Amniotic stem cell (primary cell): ENCODE data around the gene CCL25.
"Not testable (repeated sequence)": the region's sequence is repeated elsewhere in the genome, so short reads cannot be mapped to it uniquely, and the experiment has no call there.

Experiments
- DNase-seq: peaks from one replicate; lab custom pipeline; 2025; lab: John Stamatoyannopoulos, UW

CCL25 gene

DNA sequence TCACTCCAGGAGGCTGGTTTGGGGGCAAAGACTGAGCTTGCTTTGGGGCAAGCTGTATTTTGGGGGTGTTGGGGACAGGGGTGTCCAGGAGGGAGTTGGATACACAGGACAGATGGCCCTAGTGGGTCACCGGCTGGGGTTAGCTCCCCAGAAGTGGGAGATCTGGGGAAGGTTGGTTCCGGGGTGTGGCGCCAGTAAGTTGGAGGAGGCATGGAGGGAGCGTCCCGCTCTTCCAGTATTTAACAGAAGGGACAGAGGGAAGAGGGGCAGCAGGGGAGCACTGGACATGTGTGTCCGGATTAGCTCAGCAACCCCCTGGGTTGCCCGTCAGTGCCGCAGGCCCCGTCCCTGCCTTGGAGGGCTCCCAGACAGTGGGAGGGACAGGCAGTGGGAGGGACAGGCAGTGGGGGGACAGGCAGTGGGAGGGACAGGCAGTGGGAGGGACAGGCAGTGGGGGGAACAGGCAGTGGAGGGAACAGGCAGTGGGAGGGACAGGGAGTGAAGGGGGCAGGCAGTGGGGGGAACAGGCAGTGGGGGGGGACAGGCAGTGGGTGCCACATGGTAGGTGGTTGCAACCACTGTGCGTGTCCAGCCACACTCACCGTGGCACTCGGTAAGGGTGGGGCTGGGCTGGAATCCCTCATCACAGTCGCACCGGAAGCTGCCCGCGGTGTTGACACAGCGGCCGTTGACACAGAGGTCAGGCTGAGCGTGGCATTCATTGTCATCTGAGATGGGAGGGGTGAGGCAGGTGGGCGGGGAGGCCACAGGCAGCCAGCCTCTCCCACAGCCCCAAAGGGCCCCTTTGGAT lies 33.2 kb downstream of the CCL25 start:
- DNase-seq: no peak

DNA sequence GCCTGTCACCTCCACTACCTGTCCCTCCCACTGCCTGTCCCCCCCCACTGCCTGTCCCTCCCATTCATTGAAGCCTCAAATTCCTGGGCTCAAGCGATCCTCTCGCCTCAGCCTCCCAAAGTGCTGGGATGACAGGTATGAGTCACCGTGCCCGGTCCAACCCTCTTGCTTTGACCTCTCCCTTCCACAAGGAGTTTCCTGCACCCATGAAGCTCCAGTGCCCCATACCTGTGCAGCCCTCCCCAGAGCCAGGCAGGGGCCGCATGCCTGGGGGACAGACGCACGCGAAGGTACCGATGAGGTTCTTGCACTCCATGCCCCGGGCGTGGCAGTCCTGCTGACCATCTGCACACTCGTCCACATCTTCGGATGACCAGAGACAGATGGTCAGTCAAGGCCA lies 34.3 kb downstream of the CCL25 start:
- DNase-seq: no peak

DNA sequence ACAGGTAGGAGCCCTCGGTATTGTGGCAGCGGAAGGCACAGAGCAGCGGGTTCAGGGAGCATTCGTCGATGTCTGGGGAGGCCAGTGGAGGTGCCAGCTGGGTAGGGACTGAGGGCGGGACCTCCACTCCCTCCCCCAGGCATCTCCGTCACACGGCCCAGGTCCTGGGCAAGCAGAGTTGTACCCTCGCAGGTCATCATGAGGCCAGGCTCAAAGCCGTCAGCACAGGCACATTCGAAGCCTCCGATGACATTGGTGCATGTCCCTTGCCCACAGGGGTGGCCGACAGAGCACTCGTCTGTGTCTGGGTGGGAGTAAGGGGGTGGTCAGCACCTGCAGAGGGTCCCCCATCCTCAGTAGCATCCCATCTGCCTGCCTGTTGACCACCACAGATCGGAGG lies 35.3 kb downstream of the CCL25 start:
- DNase-seq: no peak

DNA sequence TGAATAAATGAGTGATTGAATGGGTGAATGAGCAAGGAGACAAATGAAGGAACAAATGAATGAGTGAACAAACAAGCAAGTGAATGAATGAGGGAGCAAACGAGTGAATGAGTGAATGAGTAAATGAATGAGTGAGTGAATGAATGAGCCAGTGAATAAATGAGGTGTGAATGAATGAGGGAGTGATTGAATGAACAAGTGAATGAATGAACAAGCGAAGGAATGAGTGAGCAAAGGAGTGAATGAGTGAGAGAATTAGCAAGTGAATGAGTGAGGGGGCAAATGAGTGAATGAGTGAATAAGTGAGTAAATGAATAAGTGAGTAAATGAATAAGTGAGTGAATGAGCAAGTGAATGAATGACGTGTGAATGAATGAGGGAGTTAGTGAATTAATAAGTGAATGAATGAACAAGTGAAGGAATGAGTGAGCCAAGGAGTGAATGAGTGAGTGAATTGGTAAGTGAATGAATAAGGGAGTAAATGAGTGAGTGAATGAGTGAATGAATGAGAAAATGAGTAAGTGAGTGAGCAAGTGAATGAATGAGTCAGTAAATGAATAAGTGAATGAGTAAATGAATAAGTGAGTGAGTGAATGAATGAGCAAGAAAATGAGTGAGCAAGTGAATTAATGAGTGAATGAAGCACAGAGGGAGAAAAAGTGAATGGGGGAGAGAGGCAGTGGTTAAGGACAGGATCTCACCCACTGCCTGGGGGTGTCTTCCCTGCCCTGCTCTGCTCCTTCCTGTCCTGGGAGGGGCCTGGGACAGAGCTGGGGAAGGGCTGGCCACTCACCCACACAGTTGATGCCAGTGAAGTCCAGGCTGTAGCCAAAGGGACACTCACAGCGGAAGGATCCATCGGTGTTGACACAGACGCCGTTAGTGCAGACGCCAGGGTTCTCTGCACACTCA lies 36.4 kb downstream of the CCL25 start:
- no peak for DNase-seq

DNA sequence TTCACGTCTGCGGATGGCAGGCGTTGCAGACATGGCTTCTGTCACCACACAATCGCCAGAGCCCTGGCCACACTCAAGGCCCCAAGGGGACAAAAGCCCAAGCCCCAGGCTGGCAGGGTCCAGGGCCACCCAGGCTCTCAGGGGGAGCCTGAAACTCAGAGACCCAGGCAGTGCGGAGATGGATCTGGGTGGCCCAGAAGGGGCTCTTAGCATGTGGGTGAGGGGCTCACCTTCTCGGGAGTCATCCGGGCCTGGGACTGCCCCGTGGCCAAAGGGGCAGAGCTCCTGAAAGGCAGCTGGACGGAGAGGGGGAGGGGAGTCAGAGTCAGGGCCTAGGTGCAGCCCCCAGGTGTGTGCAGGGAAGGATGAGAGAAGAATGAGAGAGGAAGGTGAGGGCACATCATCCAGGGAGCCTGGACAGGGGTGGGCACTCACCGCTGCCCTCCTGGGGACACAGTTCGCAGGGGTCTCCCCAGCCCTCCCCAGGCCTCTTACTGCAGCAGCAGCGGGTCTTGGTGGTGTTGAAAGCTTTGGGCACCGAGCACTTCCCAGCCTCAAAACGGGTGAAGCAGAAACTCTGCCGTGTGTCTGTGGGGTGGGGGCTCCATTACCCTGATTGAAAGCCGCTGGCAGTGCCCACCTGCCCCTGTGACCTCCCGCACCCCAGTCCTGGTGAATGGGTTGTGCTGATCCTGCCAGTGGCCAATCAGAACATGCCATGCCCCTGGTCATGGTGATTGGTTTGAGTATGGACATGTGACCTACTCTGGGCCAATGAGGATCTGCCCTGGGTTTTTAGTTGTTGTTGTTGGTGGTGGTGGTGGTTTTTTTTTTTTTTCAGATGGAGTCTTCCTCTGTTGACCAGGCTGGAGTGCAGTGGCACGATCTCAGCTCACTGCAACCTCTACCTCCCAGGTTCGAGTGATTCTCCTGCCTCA lies 37.4 kb downstream of the CCL25 start:
- DNase-seq: no peak

DNA sequence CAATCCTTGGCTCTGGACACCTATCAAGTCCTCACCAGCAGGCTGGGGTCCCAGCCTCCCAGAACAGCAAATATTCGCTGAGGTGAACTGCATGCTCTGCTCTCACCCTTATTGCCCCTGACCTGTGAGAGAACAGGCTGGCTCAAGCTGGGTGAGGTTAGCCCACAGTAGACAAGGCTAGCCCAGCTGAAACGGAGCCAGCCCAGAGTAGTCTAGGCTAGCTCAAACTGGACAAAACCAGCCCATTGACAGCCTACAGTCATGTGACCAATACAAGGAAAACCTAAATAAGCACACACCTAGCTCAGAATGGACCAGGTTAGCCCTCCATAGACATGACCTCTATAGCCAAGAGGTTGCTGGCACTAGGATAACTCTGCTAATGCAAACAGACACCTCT lies 38.4 kb downstream of the CCL25 start:
- DNase-seq: no peak

DNA sequence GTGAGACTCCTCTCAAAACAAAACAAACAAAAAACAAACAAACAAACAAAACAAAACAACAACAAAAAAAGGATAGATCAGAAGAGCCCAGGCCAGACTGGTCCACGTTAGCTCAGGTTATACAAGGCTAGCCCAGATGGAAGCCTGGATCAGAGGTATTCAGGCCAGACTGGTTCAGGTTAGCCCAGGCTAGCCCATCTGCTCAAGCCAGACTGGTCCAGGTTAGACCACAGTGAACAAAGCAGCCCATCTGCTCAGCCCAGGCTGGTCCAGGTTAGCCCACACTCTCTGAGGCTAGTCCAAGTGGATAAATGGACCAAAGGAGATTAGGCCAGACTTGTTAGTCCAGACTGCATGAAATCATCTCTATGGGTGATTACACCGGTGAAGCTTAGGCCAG lies 41.2 kb downstream of the CCL25 start:
- DNase-seq: no peak

DNA sequence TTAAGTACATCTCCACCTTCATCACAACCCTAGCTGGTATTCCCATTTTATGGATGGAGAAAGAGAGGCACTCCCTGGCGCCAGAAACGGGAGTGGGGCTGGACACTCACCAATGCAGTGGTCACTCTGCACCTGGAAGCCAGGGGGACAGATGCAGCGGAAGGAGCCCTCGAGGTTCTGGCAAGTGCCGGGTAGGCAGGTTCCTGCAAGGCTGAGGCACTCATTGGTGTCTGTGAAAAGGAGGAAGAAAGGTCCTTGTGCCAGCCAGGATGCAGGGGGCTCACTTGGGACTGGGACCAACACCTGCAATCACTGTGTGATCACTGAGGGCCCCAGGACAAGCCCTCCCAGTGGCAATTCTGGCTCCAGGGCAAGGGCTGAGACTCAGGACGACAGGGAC lies 41.8 kb downstream of the CCL25 start:
- DNase-seq: no peak

DNA sequence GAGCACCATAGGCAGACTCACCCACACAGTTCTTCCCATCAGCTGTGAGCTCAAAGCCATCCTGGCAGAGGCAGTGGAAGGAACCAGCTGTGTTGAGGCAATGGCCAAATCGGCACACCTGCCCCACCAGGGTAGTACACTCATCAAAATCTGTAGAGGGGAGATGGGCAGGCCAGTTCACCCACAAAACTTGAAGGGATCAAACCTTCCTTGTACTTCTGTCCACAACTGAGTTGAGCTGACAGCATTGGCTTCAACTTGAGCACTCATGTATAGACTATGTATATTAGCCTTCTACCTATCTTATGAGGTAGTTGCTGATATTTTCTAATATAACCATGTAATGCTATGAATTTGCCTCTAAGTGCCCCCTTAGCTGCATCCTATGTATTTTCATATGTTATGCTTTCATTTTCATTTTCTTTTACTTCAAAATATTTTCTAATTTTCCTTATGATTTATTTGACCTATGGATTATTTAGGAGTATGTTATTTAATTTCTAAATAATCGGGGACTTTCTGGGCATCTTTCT lies 42.9 kb downstream of the CCL25 start:
- DNase-seq: no peak

DNA sequence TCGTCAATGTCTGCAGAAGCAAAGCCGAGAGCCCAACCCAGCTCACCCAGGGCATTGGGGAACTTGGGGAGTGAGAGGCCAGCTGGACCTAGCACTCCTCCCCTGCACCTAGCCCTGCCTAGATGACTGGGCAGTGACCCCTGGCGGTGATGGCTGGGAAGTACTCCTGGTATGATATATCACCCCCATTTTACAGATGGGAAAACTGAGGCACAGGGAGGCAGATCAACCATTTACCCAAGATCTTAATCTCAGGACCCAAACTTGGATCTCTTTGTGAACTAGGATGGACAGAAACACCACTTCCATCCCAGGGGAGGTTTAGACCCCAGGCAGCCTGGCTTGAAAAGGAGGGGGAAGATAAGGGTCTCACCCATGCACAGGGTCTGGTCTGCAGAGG lies 43.5 kb downstream of the CCL25 start:
- DNase-seq: no peak

DNA sequence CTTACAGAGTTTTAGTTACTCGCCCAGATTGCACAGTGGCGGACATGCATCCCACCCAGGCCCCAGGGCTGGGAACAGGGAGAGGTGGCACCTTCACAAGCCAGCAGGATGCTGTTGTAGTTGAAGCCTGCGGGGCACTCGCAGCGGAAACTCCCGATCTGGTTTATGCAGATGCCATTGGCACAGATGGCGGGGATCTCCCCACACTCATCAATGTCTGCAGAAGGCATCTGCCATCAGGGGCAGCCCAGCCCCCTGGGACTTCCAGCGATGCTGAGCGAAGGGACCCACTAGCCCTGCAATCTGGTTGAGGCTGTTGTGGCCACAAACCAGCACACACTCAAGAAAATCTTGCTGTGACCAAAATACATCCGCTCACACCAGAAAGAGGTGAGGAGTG lies 44.6 kb downstream of the CCL25 start:
- no peak for DNase-seq

DNA sequence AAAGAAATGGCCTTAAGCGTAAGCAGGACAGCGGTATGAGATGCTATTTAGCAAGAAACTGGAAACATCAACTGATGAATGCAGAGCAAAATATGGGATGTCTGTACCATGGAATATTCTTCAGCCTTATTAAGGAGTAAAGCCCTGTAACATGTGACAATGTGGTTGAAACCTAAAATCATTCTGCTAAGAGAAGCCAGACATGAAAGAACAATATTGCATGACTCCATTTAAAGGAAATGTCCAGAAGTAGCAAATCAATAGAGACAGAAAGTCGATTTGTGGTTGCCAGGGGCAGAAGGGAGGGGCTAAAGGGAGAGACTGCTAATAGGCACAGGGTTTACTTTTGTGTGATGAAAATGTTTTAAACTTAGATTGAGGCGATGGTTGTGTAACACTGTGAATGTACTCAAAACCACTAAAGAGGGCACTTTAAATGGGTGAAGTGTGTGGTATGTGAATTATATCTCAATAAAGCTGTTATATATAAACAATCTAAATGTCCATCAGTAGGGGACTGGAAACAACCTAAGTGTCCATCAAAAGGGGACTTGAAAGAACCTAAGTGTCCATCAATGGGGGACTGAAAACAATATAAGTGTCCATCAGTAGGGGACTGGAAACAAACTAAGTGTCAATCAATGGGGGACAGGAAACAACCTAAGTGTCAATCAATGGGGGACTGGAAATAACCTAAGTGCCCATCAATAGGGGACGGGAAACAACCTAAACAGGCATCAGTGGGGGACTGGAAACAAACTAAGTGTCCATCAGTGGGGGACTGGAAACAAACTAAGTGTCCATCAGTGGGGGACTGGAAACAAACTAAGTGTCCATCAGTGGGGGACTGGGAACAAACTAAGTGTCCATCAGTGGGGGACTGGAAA lies 45.4 kb downstream of the CCL25 start:
- DNase-seq: no peak

DNA sequence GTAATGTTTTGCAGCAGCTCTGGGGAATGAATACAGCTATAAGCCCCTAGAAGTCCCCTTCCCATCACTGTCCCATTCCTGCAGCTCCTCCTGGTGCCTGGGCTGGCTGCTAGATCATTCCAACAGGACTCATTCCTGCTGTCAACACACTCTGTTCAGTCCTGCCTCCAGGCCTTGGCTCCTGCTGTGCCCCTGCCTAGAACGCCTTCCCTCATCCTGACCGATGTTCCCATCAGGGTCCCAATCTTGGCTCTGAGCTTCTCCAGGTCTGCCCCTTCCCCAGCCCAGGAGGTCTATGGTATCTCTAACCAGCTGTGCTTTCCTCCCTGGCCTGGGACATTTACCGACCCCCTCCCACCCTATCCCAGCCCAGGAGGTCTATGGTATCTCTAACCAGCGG lies 48.8 kb downstream of the CCL25 start:
- DNase-seq: no peak

DNA sequence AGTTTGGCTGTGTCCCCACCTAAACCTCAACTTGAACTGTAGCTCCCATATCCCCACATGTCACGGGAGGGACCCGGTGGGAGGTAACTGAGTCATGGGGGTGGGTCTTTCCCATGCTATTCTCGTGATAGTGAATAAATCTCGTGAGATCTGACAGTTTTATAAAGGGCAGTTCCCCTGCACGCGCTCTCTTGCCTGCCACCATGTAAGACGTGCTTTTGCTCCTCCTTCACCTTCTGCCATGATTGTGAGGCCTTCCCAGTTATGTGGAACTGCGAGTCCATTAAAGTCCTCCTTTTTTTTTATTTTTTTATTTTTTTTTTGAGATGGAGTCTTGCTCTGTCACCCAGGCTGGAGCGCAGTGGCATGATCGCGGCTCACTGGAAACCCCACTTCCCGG lies 49.4 kb downstream of the CCL25 start:
- DNase-seq: not testable (repeated sequence)

DNA sequence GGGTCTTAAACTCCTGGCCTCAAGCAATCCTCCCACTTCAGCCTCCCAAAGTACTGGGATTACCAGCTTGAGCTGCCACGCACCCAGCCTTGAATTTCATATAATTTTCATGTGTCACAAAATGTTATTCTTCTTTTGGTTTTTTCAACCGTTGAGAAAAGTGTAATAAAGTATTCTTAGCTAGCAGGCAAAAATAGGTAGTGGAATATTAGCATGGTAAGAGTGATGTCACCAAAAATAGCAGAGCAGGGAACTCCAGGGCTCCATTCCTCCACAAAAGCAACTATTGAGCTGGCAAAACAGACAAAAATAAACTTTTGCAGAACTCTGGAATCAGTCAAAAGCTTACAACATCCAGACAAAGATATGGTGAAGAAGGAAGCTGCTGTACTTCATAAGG lies 52.9 kb downstream of the CCL25 start:
- no peak for DNase-seq

DNA sequence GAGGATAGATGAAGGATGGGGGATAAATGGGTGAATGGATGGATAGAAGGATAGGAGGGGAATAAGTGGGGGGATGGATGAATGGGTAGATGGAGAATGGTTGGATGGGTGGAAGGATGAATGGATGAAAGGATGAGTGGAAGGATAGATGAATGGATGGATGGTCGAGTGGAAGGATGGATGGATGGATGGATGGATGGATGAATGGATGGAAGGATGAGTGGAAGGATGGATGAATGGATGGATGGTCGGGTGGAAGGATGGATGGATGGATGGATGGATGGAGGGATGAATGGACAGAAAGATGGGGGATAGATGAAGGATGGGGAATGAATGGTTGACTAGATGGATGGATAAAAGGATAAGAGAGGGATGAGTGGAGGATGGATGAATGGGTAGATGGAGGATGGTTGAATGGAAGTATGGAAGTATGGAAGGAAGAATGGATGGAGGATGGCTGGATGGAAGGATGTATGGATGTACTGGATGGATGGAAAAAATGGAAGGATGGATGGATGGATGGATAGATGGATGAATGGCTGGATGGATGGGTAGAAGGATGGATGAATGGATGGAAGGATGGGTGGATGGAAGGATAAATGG lies 54.8 kb downstream of the CCL25 start:
- DNase-seq: no peak

DNA sequence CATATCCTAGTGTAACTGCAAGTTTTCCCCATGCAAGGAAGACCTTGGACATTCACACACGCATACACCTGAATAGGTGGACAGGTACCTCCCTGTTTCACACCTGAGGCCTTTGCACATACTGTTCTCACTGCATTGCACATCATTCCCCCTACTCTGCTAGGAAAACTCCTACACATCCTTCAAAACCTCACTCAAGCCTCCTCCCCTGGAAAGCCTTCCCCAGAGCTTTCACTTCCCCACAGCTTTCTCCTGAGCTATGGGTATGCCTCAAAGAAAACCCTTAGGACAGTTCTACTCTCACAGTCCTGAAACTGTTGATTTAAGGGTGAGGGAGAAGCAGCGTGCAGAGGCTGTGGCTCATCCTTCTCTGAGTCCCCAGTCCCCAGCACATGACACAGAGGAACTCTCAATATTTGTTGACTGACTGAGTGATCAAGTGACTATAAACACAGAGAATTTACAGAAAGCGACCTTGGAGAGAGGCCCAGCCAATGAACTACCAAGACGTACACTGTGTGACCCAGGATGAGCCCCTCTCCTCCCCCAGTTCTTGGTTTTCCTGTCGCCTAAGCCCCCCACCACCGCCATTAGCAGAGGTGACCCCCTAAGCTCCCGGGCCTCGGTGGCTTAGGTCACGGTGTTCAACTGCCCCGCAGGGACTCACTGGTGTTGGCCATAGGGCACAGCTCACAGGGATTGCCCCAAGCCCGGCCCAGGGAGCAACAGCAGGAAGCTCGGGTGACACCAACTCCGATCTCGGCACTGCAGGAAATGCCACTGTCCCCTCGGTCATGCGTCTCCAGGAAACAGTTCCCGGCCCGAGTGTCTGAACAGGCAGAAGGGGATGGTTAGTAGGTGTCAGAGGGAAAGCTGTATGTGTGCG lies 56.2 kb downstream of the CCL25 start:
- no peak for DNase-seq

DNA sequence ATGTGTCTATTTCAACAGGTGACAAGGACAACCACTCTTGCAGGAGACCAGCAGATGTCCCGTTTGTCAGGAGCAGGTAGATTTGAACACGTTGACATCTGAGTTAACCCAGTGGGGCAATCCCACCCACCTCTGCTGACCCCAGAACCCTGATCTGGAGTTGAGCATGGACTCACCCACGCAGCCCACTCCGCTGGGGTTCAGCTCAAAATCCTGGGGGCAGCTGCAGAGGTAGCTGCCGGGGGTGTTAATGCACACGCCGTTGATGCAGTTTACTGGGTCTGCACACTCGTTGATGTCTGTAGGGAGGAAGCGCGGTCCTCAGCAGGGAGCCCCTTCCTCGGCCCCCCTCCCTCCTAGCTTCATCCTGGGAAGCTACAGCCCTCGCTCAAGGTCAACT lies 56.9 kb downstream of the CCL25 start:
- no peak for DNase-seq

DNA sequence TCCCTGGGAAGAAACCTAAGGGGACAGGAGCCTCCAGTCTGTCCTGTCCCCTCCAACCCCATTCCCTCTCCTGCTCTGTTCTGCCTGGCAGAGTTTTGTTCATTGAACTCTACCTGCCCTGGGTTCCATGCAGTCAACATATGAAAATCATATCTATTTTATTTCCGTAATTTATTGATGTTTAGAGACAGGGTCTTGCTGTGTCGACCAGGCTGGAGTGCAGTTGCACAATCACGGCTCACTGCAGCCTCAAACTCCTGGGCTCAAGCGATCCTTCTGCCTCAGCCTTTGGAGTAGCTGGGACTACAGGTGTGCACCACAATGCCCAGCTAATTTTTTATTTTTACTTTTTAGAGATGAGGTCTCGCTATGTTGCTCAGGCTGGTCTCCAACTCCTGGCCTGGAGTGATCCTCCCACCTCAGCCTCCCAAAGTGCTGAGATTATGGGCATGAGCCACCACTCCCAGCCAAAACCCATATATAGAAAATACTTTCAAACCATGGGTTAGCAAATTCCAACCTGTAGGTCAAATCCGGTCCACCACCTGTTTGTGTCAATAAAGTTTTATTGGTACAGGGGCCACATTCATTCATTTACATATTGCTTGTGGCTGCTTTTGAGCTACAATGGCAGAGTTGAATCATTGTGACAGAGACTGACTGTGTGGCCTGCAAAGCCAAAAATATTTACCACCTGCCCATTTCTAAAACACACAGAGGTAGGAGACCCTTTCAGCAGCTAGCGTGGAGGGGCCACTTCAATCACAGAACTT lies 57.5 kb downstream of the CCL25 start:
- no peak for DNase-seq
